Mucosa of descending colon (tissue), 3 donors: ENCODE results near the gene POU2F1. TPM values are rescaled to one million over a fixed set of nuclear protein-coding genes. Genes with fewer than 3 reads are reported as not detected.

Experiments used
- ATAC-seq: fragments of 200-7000 bp; cut with Tn5 transposase; one replicate; pipeline ENCODE4 v1.9.1; 2020; ENCODE audit warnings: mild to moderate bottlenecking, moderate library complexity
- DNase-seq, 3 donors: peaks; one replicate each; pipeline ENCODE4 v3.0.0-alpha.2; 2020
- H3K36me3 ChIP-seq: fragments of 200-600 bp; one replicate; pipeline ENCODE4 v1.8.0; 2021; ENCODE audit warnings: low read depth, mild to moderate bottlenecking
- H3K4me1 ChIP-seq: fragments of 200-600 bp; one replicate; pipeline ENCODE4 v1.8.0; 2021; ENCODE audit warnings: low read depth, mild to moderate bottlenecking
- H3K4me3 ChIP-seq: fragments of 200-600 bp; one replicate; pipeline ENCODE4 v1.8.0; 2021; ENCODE audit warnings: mild to moderate bottlenecking
- H3K9me3 ChIP-seq: fragments of 200-600 bp; one replicate; pipeline ENCODE4 v1.8.0; 2021; ENCODE audit warnings: mild to moderate bottlenecking
- intact Hi-C, 2 donors: fragments of 100-400 bp; cut with DNase I in 1 of 2; cut with micrococcal nuclease in 1 of 2; formaldehyde crosslinking; loops; one replicate each; pipeline versions ENCODE4 v1.11.0 to v1.11.1; 2022; cut with DNase I, micrococcal nuclease
- total RNA-seq, 3 donors: library from RNA; stranded (reverse); fragmentation: NEBNext Ultra II Directional in 2 of 3; extraction: Animal tissue kit (Norgen Biotek cat#: 25700) in 2 of 3; gene quantifications; one replicate each; pipeline versions ENCODE4 v1.2.1 to v1.2.4, GENCODE V29; 2021 to 2023
- TF ChIP-seq, protein P1 (sequence below): fragments of 200-600 bp; IDR thresholded peaks from one replicate; pipeline ENCODE4 v1.8.0; 2022; ENCODE audit warnings: antibody characterized with exemption, mild to moderate bottlenecking
- donor health status: DM: no; HTN: no; CAD: no; lungs with moderate emphysema.
- donor health status: DM: no; HTN: no; CAD: no.
- donor health status: DM: no; HTN: yes; CAD: no.

The POU2F1 gene
- total RNA-seq, 3 donors from 2014 or later, result 16.9 to 18.5 (median 18.0) TPM

DNA sequence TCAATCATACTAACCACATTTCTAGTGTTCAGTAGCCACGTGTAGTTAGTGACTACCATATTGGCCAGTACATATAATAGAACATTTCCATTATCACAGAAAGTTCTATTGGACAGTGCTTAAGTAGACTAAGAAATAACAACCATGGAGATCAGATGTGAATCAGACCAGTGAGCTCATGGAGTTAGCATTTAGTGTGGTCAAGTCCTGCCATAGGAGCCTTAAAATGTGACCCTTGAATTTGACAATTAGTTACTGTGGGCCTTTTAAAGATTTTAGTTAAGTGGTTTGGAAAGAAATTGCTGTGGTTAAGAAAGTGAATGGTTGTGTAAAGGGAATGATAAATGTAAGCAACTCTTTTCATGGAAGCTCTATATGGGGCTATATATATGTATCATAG lies 123.4 kb downstream of the POU2F1 start:
- TF ChIP-seq, protein P1, sequence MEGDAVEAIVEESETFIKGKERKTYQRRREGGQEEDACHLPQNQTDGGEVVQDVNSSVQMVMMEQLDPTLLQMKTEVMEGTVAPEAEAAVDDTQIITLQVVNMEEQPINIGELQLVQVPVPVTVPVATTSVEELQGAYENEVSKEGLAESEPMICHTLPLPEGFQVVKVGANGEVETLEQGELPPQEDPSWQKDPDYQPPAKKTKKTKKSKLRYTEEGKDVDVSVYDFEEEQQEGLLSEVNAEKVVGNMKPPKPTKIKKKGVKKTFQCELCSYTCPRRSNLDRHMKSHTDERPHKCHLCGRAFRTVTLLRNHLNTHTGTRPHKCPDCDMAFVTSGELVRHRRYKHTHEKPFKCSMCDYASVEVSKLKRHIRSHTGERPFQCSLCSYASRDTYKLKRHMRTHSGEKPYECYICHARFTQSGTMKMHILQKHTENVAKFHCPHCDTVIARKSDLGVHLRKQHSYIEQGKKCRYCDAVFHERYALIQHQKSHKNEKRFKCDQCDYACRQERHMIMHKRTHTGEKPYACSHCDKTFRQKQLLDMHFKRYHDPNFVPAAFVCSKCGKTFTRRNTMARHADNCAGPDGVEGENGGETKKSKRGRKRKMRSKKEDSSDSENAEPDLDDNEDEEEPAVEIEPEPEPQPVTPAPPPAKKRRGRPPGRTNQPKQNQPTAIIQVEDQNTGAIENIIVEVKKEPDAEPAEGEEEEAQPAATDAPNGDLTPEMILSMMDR, result no peak
- Histone ChIP-seq H3K36me3 (no peaks in the 10 kb centered on the region), H3K4me1 (no peaks in the 10 kb centered on the region), H3K9me3 (no peaks in the 10 kb centered on the region), H3K4me3 (no peak overlapping the region)
- DNase-seq, result no peak
- ATAC-seq, result no peak
- intact Hi-C loops, result loop anchor here in 1 of 2 donors (5.0 kb wide), 1 partner anchor 77 kb away; no protein-coding TSS in a partner anchor

DNA sequence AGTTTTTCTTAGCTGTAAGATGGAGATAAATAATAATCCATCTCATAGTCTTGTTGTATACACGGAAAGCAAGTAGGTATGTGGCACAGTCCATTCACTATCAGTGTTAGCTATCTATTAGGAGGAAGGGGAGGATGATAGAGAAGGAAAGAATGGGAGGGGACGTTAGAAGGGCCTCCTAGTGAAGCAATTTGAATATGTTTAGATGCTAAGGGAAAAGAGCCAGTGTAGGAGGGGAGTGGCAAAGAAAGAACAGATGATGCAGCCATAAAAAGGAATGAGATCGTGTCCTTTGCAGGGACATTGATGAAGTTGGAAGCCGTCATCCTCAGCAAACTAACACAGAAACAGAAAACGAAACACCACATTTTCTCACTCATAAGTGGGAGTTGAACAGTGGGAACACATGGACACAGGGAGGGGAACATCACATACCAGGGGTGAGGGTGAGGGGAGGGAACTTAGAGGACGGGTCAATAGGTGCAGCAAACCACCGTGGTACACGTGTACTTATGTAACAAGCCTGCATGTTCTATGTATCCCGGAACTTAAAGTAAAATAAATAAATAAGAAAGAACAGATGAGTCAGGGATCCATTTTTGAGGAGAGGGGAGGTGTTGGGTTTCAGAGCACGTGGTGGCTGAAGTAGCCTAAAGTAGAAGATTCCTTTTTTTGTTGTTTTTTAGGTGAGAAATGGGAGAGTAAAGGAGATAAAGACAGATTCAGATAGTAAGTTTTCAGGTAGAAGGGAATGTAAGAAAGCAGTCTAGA lies 124.1 kb downstream of the POU2F1 start:
- TF ChIP-seq, protein P1, result no peak
- ATAC-seq (no peak), DNase-seq (no peak)
- intact Hi-C loops, result loop anchor here in 1 of 2 donors (5.0 kb wide), 1 partner anchor 77 kb away; no protein-coding TSS in a partner anchor
- no peaks in the 10 kb centered on the region for H3K36me3 ChIP-seq
- no peak overlapping the region for H3K4me3 ChIP-seq
- H3K9me3 ChIP-seq, result no peaks in the 10 kb centered on the region
- no peaks in the 10 kb centered on the region for H3K4me1 ChIP-seq

DNA sequence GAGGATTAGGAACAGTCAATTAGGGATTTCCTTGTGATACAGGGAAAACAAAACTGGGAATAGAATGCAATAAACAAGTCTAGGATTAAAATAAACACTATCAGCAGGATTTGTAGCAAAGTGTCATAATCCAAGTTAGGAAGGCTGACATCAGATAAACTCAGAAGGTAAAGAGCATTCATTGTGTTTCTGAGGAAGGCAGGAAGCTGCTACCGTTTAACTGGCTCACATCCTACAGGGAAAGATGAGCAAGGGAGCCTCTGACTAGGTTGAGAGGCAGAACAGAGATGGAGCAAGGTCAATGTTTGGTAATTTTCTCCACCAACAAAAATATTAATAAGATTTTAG lies 124.7 kb downstream of the POU2F1 start:
- ATAC-seq (no peak), DNase-seq (no peak)
- TF ChIP-seq, protein P1, result no peak
- no peak overlapping the region for H3K4me3 ChIP-seq
- no peaks in the 10 kb centered on the region for H3K4me1 ChIP-seq
- H3K36me3 ChIP-seq, result no peaks in the 10 kb centered on the region
- no peaks in the 10 kb centered on the region for H3K9me3 ChIP-seq
- intact Hi-C loops, result no loop called here

- intact Hi-C loops, result no loop called here
- H3K9me3 ChIP-seq, result no peaks in the 10 kb centered on the region
- no peaks in the 10 kb centered on the region for H3K36me3 ChIP-seq
- H3K4me3 ChIP-seq, result no peak overlapping the region
- no peaks in the 10 kb centered on the region for H3K4me1 ChIP-seq
- TF ChIP-seq, protein P1, result no peak
- no peak for DNase-seq
- no peak for ATAC-seq
Observed at GRCh38 chr1:167357305-167357704, 136.6 kb downstream of the POU2F1 start.

DNA sequence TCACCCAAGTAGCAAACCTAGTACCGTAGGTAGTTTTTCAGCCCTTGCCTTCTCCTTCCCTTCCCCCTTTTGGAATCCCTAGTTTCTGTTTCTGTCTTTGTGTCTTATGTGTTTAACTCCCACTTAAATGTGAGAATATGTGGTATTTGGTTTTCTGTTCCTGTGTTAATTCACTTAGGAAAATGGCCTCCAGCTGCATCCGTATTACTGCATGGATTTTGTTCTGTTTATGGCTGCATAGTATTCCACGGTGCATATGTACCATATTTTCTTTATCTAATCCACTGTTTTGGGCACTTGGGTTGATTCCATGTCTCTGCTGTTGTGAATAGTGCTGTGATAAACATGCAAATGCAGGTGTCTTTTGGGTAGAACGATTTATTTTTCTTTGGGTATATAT lies 138.6 kb downstream of the POU2F1 start:
- intact Hi-C loops, result no loop called here
- ATAC-seq, result no peak
- no peaks in the 10 kb centered on the region for H3K9me3 ChIP-seq

More for the DNA sequence above, 138.6 kb downstream of the POU2F1 start:
- Histone ChIP-seq H3K4me1 (no peaks in the 10 kb centered on the region), H3K36me3 (no peaks in the 10 kb centered on the region), H3K4me3 (no peak overlapping the region)
- TF ChIP-seq, protein P1, result no peak
- no peak for DNase-seq
